ENCODE measurements around the gene RBM33. TPM values are rescaled to one million over a fixed set of nuclear protein-coding genes. Genes with fewer than 3 reads are reported as not detected.

The RBM33 gene
- total and polyA plus RNA-seq, 2 of the 13 experiments (the other 11 are each of a cell fraction or from before 2014, with no cell fraction given) = 12.4 to 28.9 TPM

DNA sequence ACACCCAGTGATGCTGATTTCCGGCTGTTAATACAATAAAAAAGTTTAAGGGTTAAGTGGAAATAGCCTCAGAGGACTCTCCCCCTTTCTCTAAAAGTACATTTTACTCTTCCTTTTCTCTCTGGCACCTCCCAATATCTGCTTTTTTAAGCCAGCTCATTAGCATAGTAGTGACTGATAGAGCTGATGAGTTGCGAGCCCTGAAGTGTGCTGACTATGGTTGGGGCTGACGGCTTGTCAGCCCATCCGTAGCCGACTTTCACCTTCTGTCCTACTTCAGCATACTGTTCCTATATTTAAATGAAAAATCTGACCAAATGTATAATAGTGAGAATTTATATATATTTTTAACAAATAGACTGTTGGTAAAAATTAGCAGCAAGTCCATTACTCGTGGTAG, 87.8 kb downstream of the RBM33 start:
- BruUV-seq (replicated peaks) = no TSS peak
- intact Hi-C loops (cut with micrococcal nuclease; ENCODE audit: unreplicated experiment) = loop anchor here (10.0 kb wide), 1 partner anchor 317 kb away; no protein-coding TSS in a partner anchor

More for the DNA sequence above, 87.8 kb downstream of the RBM33 start:
- H3K4me3 ChIP-seq (replicated peaks in 1 of 3; ENCODE audit: insufficient read depth in 1 of 3, low read depth in 2 of 3, low read length in 3 of 3) = no peak overlapping the region
- H3K9ac ChIP-seq (ENCODE audit: insufficient read depth, low read depth, low read length) = no peak overlapping the region
- ChIA-PET CTCF (ENCODE audit: low intra/inter-chr PET ratio, low total read pairs) (no interaction called here), POLR2A (no interaction called here)
- FAIRE-seq = no peak
- H4K20me1 ChIP-seq (ENCODE audit: insufficient read depth, low read length) = peaks cover 10% of the 10 kb centered on the region; the same call in 1 of the 2 replicates
- no peak overlapping the region for H2AFZ ChIP-seq (ENCODE audit: low read length)
- H3K4me1 ChIP-seq (ENCODE audit: insufficient read depth, low read length) = peaks cover 12% of the 10 kb centered on the region
- no peak for DNase-seq (ENCODE audit: low spot score)
- peaks cover 17 to 69% of the 10 kb centered on the region in 2 experiments for H3K36me3 ChIP-seq (replicated peaks in 1 of 2; ENCODE audit: control insufficient read depth in 1 of 2, insufficient read depth in 2 of 2, low read length in 2 of 2)
- no peak overlapping the region for H3K27ac ChIP-seq (ENCODE audit: extremely low read length, insufficient read depth, low read length)
- in situ Hi-C loops (cut with HindIII; ENCODE audit: extremely low pct_ligation_motif_present, low pct_unique_long_range_greater_than_20kb) = no loop called here
- H3K9me3 ChIP-seq (ENCODE audit: low read length) = no peaks in the 10 kb centered on the region
- H3K79me2 ChIP-seq (ENCODE audit: insufficient read depth, low read length) = peaks cover 17% of the 10 kb centered on the region
- no peaks in the 10 kb centered on the region for H3K27me3 ChIP-seq (ENCODE audit: control insufficient read depth in 1 of 2, insufficient read depth in 2 of 2, low read length in 2 of 2)
- H3K4me2 ChIP-seq (ENCODE audit: low read depth, low read length) = no peak overlapping the region
- 96% methylated on average over 6 of the region's 6 CpGs for whole genome bisulfite sequencing (ENCODE audit: low lambda C conversion rate)
- ATAC-seq = no peak
- TF ChIP-seq, protein P1, sequence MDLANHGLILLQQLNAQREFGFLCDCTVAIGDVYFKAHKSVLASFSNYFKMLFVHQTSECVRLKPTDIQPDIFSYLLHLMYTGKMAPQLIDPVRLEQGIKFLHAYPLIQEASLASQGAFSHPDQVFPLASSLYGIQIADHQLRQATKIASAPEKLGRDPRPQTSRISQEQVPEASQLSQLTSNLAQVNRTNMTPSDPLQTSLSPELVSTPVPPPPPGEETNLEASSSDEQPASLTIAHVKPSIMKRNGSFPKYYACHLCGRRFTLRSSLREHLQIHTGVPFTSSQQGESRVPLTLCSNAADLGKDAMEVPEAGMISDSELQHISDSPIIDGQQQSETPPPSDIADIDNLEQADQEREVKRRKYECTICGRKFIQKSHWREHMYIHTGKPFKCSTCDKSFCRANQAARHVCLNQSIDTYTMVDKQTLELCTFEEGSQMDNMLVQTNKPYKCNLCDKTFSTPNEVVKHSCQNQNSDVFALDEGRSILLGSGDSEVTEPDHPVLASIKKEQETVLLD (CRISPR knock-in tag; IDR thresholded peaks at IDR 0.05; ENCODE audit: low read depth) = no peak
- TF ChIP-seq ESRRA (CRISPR knock-in tag; IDR thresholded peaks at IDR 0.05; ENCODE audit: low read depth) (no peak), ZC3H4 (CRISPR knock-in tag; IDR thresholded peaks at IDR 0.05; ENCODE audit: borderline replicate concordance) (no peak), HDAC2 (CRISPR knock-in tag; IDR thresholded peaks at IDR 0.05) (no peak), HIVEP1 (CRISPR knock-in tag; IDR thresholded peaks at IDR 0.05) (no peak), ZNF543 (CRISPR knock-in tag; IDR thresholded peaks at IDR 0.05) (no peak), ZMAT3 (CRISPR knock-in tag; conservative IDR thresholded peaks at IDR 0.05) (no peak), ARID2 (CRISPR knock-in tag; IDR thresholded peaks at IDR 0.05; ENCODE audit: borderline replicate concordance) (no peak), CCAR2 (optimal IDR thresholded peaks at IDR 0.05; ENCODE audit: low read depth, low read length) (no peak), MEIS2 (CRISPR knock-in tag; IDR thresholded peaks at IDR 0.05) (no peak), NR2C2 (CRISPR knock-in tag; IDR thresholded peaks at IDR 0.05; ENCODE audit: borderline replicate concordance) (no peak), CHD2 (IDR thresholded peaks at IDR 0.05; ENCODE audit: low read depth, low read length) (no peak), HOXD1 (CRISPR knock-in tag; IDR thresholded peaks at IDR 0.05) (no peak)
- TF ChIP-seq, protein P2, sequence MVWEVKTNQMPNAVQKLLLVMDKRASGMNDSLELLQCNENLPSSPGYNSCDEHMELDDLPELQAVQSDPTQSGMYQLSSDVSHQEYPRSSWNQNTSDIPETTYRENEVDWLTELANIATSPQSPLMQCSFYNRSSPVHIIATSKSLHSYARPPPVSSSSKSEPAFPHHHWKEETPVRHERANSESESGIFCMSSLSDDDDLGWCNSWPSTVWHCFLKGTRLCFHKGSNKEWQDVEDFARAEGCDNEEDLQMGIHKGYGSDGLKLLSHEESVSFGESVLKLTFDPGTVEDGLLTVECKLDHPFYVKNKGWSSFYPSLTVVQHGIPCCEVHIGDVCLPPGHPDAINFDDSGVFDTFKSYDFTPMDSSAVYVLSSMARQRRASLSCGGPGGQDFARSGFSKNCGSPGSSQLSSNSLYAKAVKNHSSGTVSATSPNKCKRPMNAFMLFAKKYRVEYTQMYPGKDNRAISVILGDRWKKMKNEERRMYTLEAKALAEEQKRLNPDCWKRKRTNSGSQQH (CRISPR knock-in tag; IDR thresholded peaks at IDR 0.05; ENCODE audit: low read depth) = no peak
- TF ChIP-seq, protein P3, sequence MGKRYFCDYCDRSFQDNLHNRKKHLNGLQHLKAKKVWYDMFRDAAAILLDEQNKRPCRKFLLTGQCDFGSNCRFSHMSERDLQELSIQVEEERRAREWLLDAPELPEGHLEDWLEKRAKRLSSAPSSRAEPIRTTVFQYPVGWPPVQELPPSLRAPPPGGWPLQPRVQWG (CRISPR knock-in tag; IDR thresholded peaks at IDR 0.05; ENCODE audit: borderline replicate concordance, low read depth) = no peak
- TF ChIP-seq, protein P4, sequence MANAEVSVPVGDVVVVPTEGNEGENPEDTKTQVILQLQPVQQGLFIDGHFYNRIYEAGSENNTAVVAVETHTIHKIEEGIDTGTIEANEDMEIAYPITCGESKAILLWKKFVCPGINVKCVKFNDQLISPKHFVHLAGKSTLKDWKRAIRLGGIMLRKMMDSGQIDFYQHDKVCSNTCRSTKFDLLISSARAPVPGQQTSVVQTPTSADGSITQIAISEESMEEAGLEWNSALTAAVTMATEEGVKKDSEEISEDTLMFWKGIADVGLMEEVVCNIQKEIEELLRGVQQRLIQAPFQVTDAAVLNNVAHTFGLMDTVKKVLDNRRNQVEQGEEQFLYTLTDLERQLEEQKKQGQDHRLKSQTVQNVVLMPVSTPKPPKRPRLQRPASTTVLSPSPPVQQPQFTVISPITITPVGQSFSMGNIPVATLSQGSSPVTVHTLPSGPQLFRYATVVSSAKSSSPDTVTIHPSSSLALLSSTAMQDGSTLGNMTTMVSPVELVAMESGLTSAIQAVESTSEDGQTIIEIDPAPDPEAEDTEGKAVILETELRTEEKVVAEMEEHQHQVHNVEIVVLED (CRISPR knock-in tag; IDR thresholded peaks at IDR 0.05; ENCODE audit: borderline replicate concordance) = no peak
